Neuronal stem cell (in vitro differentiated cells): ENCODE data around the gene FIBP.

Experiments
- DNase-seq: peaks from one replicate; pipeline ENCODE4 v3.0.0-alpha.2; 2013; ENCODE audit warnings: low spot score
- H2AFZ ChIP-seq: one replicate; pipeline ENCODE4 v1.6.1; 2013; ENCODE audit warnings: mild to moderate bottlenecking, low read length, inconsistent platforms
- H2AK5ac ChIP-seq: 2 replicates; pipeline ENCODE4 v1.6.1; 2013; ENCODE audit warnings: low read depth, mild to moderate bottlenecking, inconsistent platforms, low read length, moderate library complexity, mixed read lengths
- H2BK120ac ChIP-seq: 2 replicates; pipeline ENCODE4 v1.6.1; 2013; ENCODE audit warnings: low read depth, mild to moderate bottlenecking, inconsistent platforms, low read length, moderate library complexity, mixed read lengths
- H2BK12ac ChIP-seq: one replicate; pipeline ENCODE4 v1.6.1; 2013; ENCODE audit warnings: low read length, inconsistent platforms
- H2BK15ac ChIP-seq: 2 replicates; pipeline ENCODE4 v1.6.1; 2013; ENCODE audit warnings: mild to moderate bottlenecking, low read length, inconsistent platforms, mixed read lengths
- H2BK5ac ChIP-seq: one replicate; pipeline ENCODE4 v1.6.1; 2013; ENCODE audit warnings: inconsistent platforms, mild to moderate bottlenecking, low read length, moderate library complexity
- H3K14ac ChIP-seq: one replicate; pipeline ENCODE4 v1.6.1; 2013; ENCODE audit warnings: low read length, inconsistent platforms
- H3K18ac ChIP-seq: 2 replicates; pipeline ENCODE4 v1.6.1; 2013; ENCODE audit warnings: low read length, inconsistent platforms
- H3K23ac ChIP-seq: 2 replicates; pipeline ENCODE4 v1.6.1; 2013; ENCODE audit warnings: low read depth, mild to moderate bottlenecking, mixed read lengths, low read length, inconsistent platforms; ENCODE audit not compliant: poor library complexity
- H3K27ac ChIP-seq: replicated peaks from 3 replicates; pipeline ENCODE4 v1.5.1; 2013; ENCODE audit warnings: low read length, inconsistent platforms
- H3K27me3 ChIP-seq, 3 experiments: 2 replicates each; pipeline ENCODE4 v1.6.1; 2013; ENCODE audit warnings: low read length in 3 of 3, mild to moderate bottlenecking in 2 of 3, inconsistent platforms in 1 of 3, low read depth in 1 of 3, mixed read lengths in 1 of 3, moderate library complexity in 1 of 3; ENCODE audit not compliant: control insufficient read depth in 3 of 3, insufficient read depth in 3 of 3
- H3K36me3 ChIP-seq, 2 donors: replicated peaks in 1 of 2; 2 replicates each; pipeline ENCODE4 v1.6.1; 2013; ENCODE audit warnings: low read length in 2 of 2; ENCODE audit not compliant: control insufficient read depth in 2 of 2, insufficient read depth in 2 of 2
- H3K4ac ChIP-seq: 2 replicates; pipeline ENCODE4 v1.6.1; 2013; ENCODE audit warnings: inconsistent platforms, mild to moderate bottlenecking, low read length, moderate library complexity
- H3K4me1 ChIP-seq, 2 donors: 1 replicate in 1 of 2; 2 replicates in 1 of 2; pipeline ENCODE4 v1.6.1; 2013; ENCODE audit warnings: low read length in 2 of 2, low read depth in 1 of 2; ENCODE audit not compliant: control insufficient read depth in 2 of 2, insufficient read depth in 1 of 2
- H3K4me2 ChIP-seq: one replicate; pipeline ENCODE4 v1.6.1; 2013; ENCODE audit warnings: mild to moderate bottlenecking, low read length, inconsistent platforms; ENCODE audit not compliant: insufficient read depth, poor library complexity, severe bottlenecking
- H3K4me3 ChIP-seq, 2 donors: 2 replicates each; pipeline ENCODE4 v1.5.1; 2013; ENCODE audit warnings: low read length in 2 of 2, mild to moderate bottlenecking in 2 of 2, inconsistent platforms in 1 of 2, moderate library complexity in 1 of 2
- H3K79me1 ChIP-seq: one replicate; pipeline ENCODE4 v1.6.1; 2013; ENCODE audit warnings: low read depth, mild to moderate bottlenecking, inconsistent platforms, low read length, moderate library complexity
- H3K9ac ChIP-seq: one replicate; pipeline ENCODE4 v1.6.1; 2013; ENCODE audit warnings: mild to moderate bottlenecking, low read depth, low read length, inconsistent platforms; ENCODE audit not compliant: poor library complexity
- H3K9me3 ChIP-seq, 2 donors: replicated peaks in 1 of 2; 2 replicates each; pipeline versions ENCODE3 to v1.6.1; 2013; ENCODE audit warnings: low read length in 2 of 2, mild to moderate bottlenecking in 2 of 2, inconsistent platforms in 1 of 2, low read depth in 1 of 2, mixed read lengths in 1 of 2, moderate library complexity in 1 of 2; ENCODE audit not compliant: control insufficient read depth in 2 of 2, insufficient read depth in 1 of 2
- H4K8ac ChIP-seq: one replicate; pipeline ENCODE4 v1.6.1; 2013; ENCODE audit warnings: low read depth, mild to moderate bottlenecking, inconsistent platforms, low read length, moderate library complexity
- H4K91ac ChIP-seq: one replicate; pipeline ENCODE4 v1.6.1; 2013; ENCODE audit warnings: low read length, low read depth, mild to moderate bottlenecking, inconsistent platforms; ENCODE audit not compliant: poor library complexity
- WGBS, 2 donors: extraction: QIAGEN DNeasy Blood & Tissue Kit; methylation state at CpG; one replicate each; pipeline ENCODE4 v1.1.7; 2013; ENCODE audit warnings: missing lambda C conversion rate in 2 of 2, mixed read lengths in 1 of 2; ENCODE audit not compliant: insufficient read length in 2 of 2, insufficient replicate concordance in 1 of 2; ENCODE audit errors: extremely low coverage in 2 of 2; 5-methylcytosine and 5-hydroxymethylcytosine counted together

Gene FIBP

DNA sequence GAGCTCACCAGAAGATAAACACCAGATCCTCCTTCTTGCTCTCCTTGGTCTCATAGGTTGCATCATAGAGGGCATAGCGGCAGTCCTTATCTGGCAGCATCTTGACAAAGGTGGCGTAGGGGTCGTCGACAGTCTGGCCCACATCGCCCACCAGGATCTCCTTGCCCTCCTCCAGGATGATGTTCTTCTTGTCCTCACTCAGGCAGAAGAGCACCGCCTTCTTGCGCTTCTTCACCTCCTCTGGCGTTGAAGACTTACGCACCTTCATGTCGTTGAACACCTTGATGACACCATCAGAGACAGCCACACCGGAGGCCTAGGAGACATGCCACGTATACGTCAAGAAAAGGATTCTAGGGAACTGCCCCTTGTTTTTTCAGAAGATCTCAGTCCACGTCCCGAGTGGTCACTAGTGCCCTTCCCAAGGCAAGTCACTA is 32.3 kb downstream of the FIBP start:
- Histone ChIP-seq H3K27ac (no peak overlapping the region), H2AK5ac (no peak overlapping the region), H2AFZ (no peak overlapping the region), H3K9me3 (peaks cover 6 to 12% of the 10 kb centered on the region in 2 donors), H4K8ac (no peak overlapping the region), H3K18ac (no peak overlapping the region), H3K23ac (no peak overlapping the region), H3K14ac (no peak overlapping the region), H3K9ac (no peak overlapping the region), H3K36me3 (peaks cover 50 to 55% of the 10 kb centered on the region in 2 donors), H3K4me2 (no peak overlapping the region), H2BK15ac (no peak overlapping the region), H3K79me1 (peaks cover 28% of the 10 kb centered on the region), H3K4ac (no peak overlapping the region), H2BK12ac (no peak overlapping the region), H3K27me3 (no peaks in the 10 kb centered on the region), H3K4me1 (peaks cover 0 to 8% of the 10 kb centered on the region in 2 donors), H3K4me3 (peak overlapping the region in 1 of 2 donors; percentile 83), H4K91ac (no peak overlapping the region), H2BK5ac (no peak overlapping the region), H2BK120ac (no peak overlapping the region)
- WGBS, 2 donors = no CpG with 5 or more reads among the region's 15 CpGs
- no peak for DNase-seq

GRCh38 chr11:65854852-65855837 is 33.1 kb downstream of the FIBP start:
- H2BK5ac ChIP-seq = no peak overlapping the region
- no peaks in the 10 kb centered on the region for H3K27me3 ChIP-seq

DNA sequence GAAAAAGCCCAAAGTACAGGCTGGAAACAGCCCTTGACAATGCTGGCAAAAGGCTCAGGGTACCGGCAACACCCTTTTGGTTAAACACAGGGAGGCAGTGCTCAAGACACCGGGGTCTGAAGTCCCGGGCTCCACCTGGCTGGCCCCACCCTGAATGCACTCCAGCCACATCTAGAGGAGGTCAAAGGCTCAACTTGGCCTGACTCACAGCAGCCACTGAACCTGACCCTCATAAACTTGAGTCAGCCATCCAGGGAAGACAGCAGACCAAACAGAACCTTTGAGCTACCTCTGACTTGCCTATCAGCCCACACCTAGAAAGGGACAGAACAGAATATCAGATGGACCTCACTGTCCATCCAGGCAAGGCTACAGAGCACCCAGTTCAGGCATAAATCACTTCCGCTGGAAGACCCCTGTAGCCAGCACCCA is 34.1 kb downstream of the FIBP start:
- H2AK5ac ChIP-seq = no peak overlapping the region
- H3K4me3 ChIP-seq = no peak overlapping the region
- H3K9ac ChIP-seq = no peak overlapping the region
- H3K4me2 ChIP-seq = no peak overlapping the region
- H3K14ac ChIP-seq = no peak overlapping the region
- H4K91ac ChIP-seq = no peak overlapping the region
- no peak overlapping the region for H3K4ac ChIP-seq
- no peak overlapping the region for H2BK5ac ChIP-seq
- no peak overlapping the region for H3K18ac ChIP-seq
- peaks cover 6 to 14% of the 10 kb centered on the region in 2 donors for H3K9me3 ChIP-seq
- peaks cover 51 to 55% of the 10 kb centered on the region in 2 donors for H3K36me3 ChIP-seq
- no peak for DNase-seq
- peak overlapping the region; percentile 3 for H3K23ac ChIP-seq
- peaks cover 23% of the 10 kb centered on the region for H3K79me1 ChIP-seq
- H3K27ac ChIP-seq = no peak overlapping the region
- H3K27me3 ChIP-seq = no peaks in the 10 kb centered on the region
- H2BK12ac ChIP-seq = no peak overlapping the region
- no peak overlapping the region for H2AFZ ChIP-seq
- no CpG with 5 or more reads among the region's 4 CpGs for WGBS, 2 donors
- peaks cover 4 to 6% of the 10 kb centered on the region in 2 donors for H3K4me1 ChIP-seq
- H4K8ac ChIP-seq = no peak overlapping the region
- no peak overlapping the region for H2BK120ac ChIP-seq
- no peak overlapping the region for H2BK15ac ChIP-seq

More at GRCh38 chr11:65854852-65855837, 33.1 kb downstream of the FIBP start:
- Histone ChIP-seq H3K4me2 (no peak overlapping the region), H2AFZ (no peak overlapping the region), H2AK5ac (no peak overlapping the region), H2BK12ac (no peak overlapping the region), H3K36me3 (peaks cover 51 to 55% of the 10 kb centered on the region in 2 donors), H3K4me1 (peaks cover under 1 to 8% of the 10 kb centered on the region in 2 donors), H3K14ac (no peak overlapping the region), H3K4me3 (peak overlapping the region in 1 of 2 donors; percentile 83), H3K9ac (peak overlapping the region; percentile 51), H2BK15ac (no peak overlapping the region), H3K4ac (no peak overlapping the region), H3K27ac (no peak overlapping the region), H3K79me1 (peaks cover 23% of the 10 kb centered on the region), H3K23ac (no peak overlapping the region), H3K18ac (no peak overlapping the region), H4K8ac (no peak overlapping the region), H3K9me3 (peaks cover 6 to 14% of the 10 kb centered on the region in 2 donors), H2BK120ac (no peak overlapping the region), H4K91ac (no peak overlapping the region)
- no peak for DNase-seq
- no CpG with 5 or more reads among the region's 15 CpGs for WGBS, 2 donors
